Neural cell (in vitro differentiated cells): ENCODE results near the gene AGXT. TPM values are rescaled to one million over a fixed set of nuclear protein-coding genes. Genes with fewer than 3 reads are reported as not detected.

Source experiments
- H2AFZ ChIP-seq: fragments of 200-600, 300-800 bp; sonication (generic), shearing (Covaris generic); 2 replicates; pipeline ENCODE4 v1.6.0; 2014; ENCODE audit warnings: low read depth, mild to moderate bottlenecking, antibody characterized with exemption, low read length, moderate library complexity
- H3F3A ChIP-seq: fragments of 200-600 bp; shearing (Covaris generic); 2 replicates; pipeline ENCODE4 v1.6.1; 2016; ENCODE audit warnings: mild to moderate bottlenecking, moderate library complexity, mixed read lengths, antibody characterized with exemption, low read length; ENCODE audit not compliant: insufficient read depth, poor library complexity, severe bottlenecking
- H3K27ac ChIP-seq: fragments of 200-600, 300-800 bp; sonication (generic), shearing (Covaris generic); 2 replicates; pipeline ENCODE4 v1.5.1; 2014; ENCODE audit warnings: mild to moderate bottlenecking, low read length, moderate library complexity
- H3K27me3 ChIP-seq: fragments of 300-800, 200-600 bp; sonication (generic), shearing (Covaris generic); 2 replicates; pipeline ENCODE4 v1.6.0; 2014; ENCODE audit warnings: mild to moderate bottlenecking, low read depth, low read length, moderate library complexity; ENCODE audit not compliant: insufficient read depth
- H3K36me3 ChIP-seq: fragments of 300-800, 200-600 bp; sonication (generic), shearing (Covaris generic); 2 replicates; pipeline ENCODE4 v1.5.1; 2014; ENCODE audit warnings: mild to moderate bottlenecking, antibody characterized with exemption, low read length, moderate library complexity; ENCODE audit not compliant: insufficient read depth
- H3K4me2 ChIP-seq: fragments of 300-800, 200-600 bp; sonication (generic), shearing (Covaris generic); 2 replicates; pipeline ENCODE4 v1.6.0; 2014; ENCODE audit warnings: mild to moderate bottlenecking, low read length
- H3K4me3 ChIP-seq: fragments of 300-800, 200-600 bp; sonication (generic), shearing (Covaris generic); 2 replicates; pipeline ENCODE4 v1.5.1; 2014; ENCODE audit warnings: mild to moderate bottlenecking, low read length, moderate library complexity
- H3K79me2 ChIP-seq: fragments of 200-600 bp; shearing (Covaris generic); replicated peaks from 2 replicates; pipeline ENCODE4 v1.6.0; 2014; ENCODE audit warnings: mild to moderate bottlenecking, low read length, moderate library complexity; ENCODE audit not compliant: insufficient read depth
- H3K9ac ChIP-seq: fragments of 300-800, 200-600 bp; sonication (generic), shearing (Covaris generic); 2 replicates; pipeline ENCODE4 v1.6.1; 2016; ENCODE audit warnings: mild to moderate bottlenecking, low read length, mixed read lengths
- H3K9me2 ChIP-seq: fragments of 200-600 bp; shearing (Covaris generic); 2 replicates; pipeline ENCODE4 v1.6.1; 2016; ENCODE audit warnings: mild to moderate bottlenecking, low read length, mixed read lengths; ENCODE audit not compliant: insufficient read depth
- H3K9me3 ChIP-seq: fragments of 200-600, 300-800 bp; sonication (generic), shearing (Covaris generic); 2 replicates; pipeline ENCODE4 v1.6.1; 2016; ENCODE audit warnings: mild to moderate bottlenecking, mixed run types, low read length, moderate library complexity, mixed read lengths
- H4K20me1 ChIP-seq: fragments of 200-600 bp; shearing (Covaris generic); 2 replicates; pipeline ENCODE4 v1.6.1; 2016; ENCODE audit warnings: mild to moderate bottlenecking, mixed run types; ENCODE audit not compliant: insufficient read depth
- CTCF ChIP-seq: fragments of 450-650 bp; IDR thresholded peaks from 2 replicates; pipeline ENCODE4 v1.5.1; 2014; ENCODE audit warnings: antibody characterized with exemption, mild to moderate bottlenecking, moderate library complexity; ENCODE audit not compliant: poor library complexity, severe bottlenecking
- EP300 ChIP-seq: fragments of 450-650 bp; conservative IDR thresholded peaks from 2 replicates; pipeline ENCODE4 v1.6.1; 2014; ENCODE audit warnings: antibody characterized with exemption, mild to moderate bottlenecking, moderate library complexity; ENCODE audit not compliant: poor library complexity, severe bottlenecking
- EZH2 ChIP-seq: fragments of 200-600, 300-800 bp; shearing (Covaris generic), sonication (generic); IDR thresholded peaks from 2 replicates; pipeline ENCODE4 v1.6.1; 2014; ENCODE audit warnings: antibody characterized with exemption, low read length, borderline replicate concordance, mild to moderate bottlenecking; ENCODE audit not compliant: insufficient read depth, poor library complexity, severe bottlenecking
- MXI1 ChIP-seq: fragments of 450-650 bp; conservative IDR thresholded peaks from 2 replicates; pipeline ENCODE4 v1.6.1; 2014; ENCODE audit warnings: antibody characterized with exemption, mild to moderate bottlenecking; ENCODE audit not compliant: poor library complexity, severe bottlenecking
- POLR2AphosphoS5 ChIP-seq: IDR thresholded peaks from 2 replicates; pipeline ENCODE4 v1.6.1; 2012
- RAD21 ChIP-seq: fragments of 450-650 bp; conservative IDR thresholded peaks from 2 replicates; pipeline ENCODE4 v1.6.1; 2014; ENCODE audit warnings: antibody characterized with exemption, mild to moderate bottlenecking, moderate library complexity
- REST ChIP-seq: IDR thresholded peaks from 2 replicates; pipeline ENCODE4 v1.6.1; 2012; ENCODE audit warnings: borderline replicate concordance
- SMC3 ChIP-seq: fragments of 450-650 bp; conservative IDR thresholded peaks from 2 replicates; pipeline ENCODE4 v1.6.1; 2014; ENCODE audit warnings: antibody characterized with exemption, mild to moderate bottlenecking, moderate library complexity; ENCODE audit not compliant: poor library complexity
- TAF1 ChIP-seq: IDR thresholded peaks from 2 replicates; pipeline ENCODE4 v1.6.1; 2012; ENCODE audit warnings: low read depth
- polyA plus RNA-seq: library from polyadenylated mRNA; depleted of rRNA; stranded (reverse); fragments of >200 nt; gene quantifications from 2 replicates; pipeline ENCODE4 v1.2.3, GENCODE V29; 2014

The AGXT gene
- polyA plus RNA-seq, 1 donor from 2014 or later, result not detected

- TF ChIP-seq SMC3 (no peak), EP300 (no peak), TAF1 (no peak), EZH2 (no peak)
Measured at GRCh38 chr2:240876475-240877251, 8.0 kb downstream of the AGXT start.

GRCh38 chr2:240877460-240878340 lies 9.1 kb downstream of the AGXT start:
- TF ChIP-seq SMC3 (no peak), MXI1 (no peak), TAF1 (no peak), EZH2 (no peak), CTCF (no peak), REST (no peak), RAD21 (no peak), POLR2AphosphoS5 (no peak), EP300 (no peak)
- Histone ChIP-seq H3K4me2 (no peak overlapping the region), H2AFZ (no peak overlapping the region)

More at GRCh38 chr2:240876475-240877251, 8.0 kb downstream of the AGXT start:
- no peaks in the 10 kb centered on the region for H3F3A ChIP-seq
- no peak overlapping the region for H3K4me2 ChIP-seq
- no peak overlapping the region for H2AFZ ChIP-seq
- no peaks in the 10 kb centered on the region for H3K79me2 ChIP-seq
- H3K27me3 ChIP-seq, result no peaks in the 10 kb centered on the region
- no peaks in the 10 kb centered on the region for H4K20me1 ChIP-seq
- no peak overlapping the region for H3K9ac ChIP-seq
- H3K9me3 ChIP-seq, result no peaks in the 10 kb centered on the region
- no peak overlapping the region for H3K4me3 ChIP-seq
- no peaks in the 10 kb centered on the region for H3K9me2 ChIP-seq
- H3K27ac ChIP-seq, result no peak overlapping the region
- no peaks in the 10 kb centered on the region for H3K36me3 ChIP-seq

More at GRCh38 chr2:240877460-240878340, 9.1 kb downstream of the AGXT start:
- no peaks in the 10 kb centered on the region for H3K27me3 ChIP-seq
- no peak overlapping the region for H3K9ac ChIP-seq
- H3K9me2 ChIP-seq, result no peaks in the 10 kb centered on the region
- H3K36me3 ChIP-seq, result no peaks in the 10 kb centered on the region
- H3K9me3 ChIP-seq, result no peaks in the 10 kb centered on the region
- H3K79me2 ChIP-seq, result no peaks in the 10 kb centered on the region
- no peaks in the 10 kb centered on the region for H4K20me1 ChIP-seq
- no peak overlapping the region for H3K27ac ChIP-seq
- H3K4me3 ChIP-seq, result no peak overlapping the region
- no peaks in the 10 kb centered on the region for H3F3A ChIP-seq
